ENCODE data around the gene ANKRD29. TPM values are rescaled to one million over a fixed set of nuclear protein-coding genes. Genes with fewer than 3 reads are reported as not detected.

ANKRD29 gene
- total and polyA plus RNA-seq, 3 donors from 2014 or later, result 9.1 to 23.5 (median 17.5) TPM

- no peak for DNase-seq
- 90 to 96% methylated on average over 2 of the region's 2 CpGs for WGBS, 2 donors
- H3K4me3 ChIP-seq, result no peak overlapping the region
- no peaks in the 10 kb centered on the region for H3K27me3 ChIP-seq
- no peaks in the 10 kb centered on the region for H3K9me3 ChIP-seq
- H3K36me3 ChIP-seq (ENCODE audit: low read depth, missing control alignments), result no peaks in the 10 kb centered on the region
- no peak overlapping the region for H3K27ac ChIP-seq
- intact Hi-C loops (cut with DNase I; ENCODE audit: low total_unique reads), result no loop called here
- no peaks in the 10 kb centered on the region for H3K4me1 ChIP-seq
- TF ChIP-seq POLR2A (IDR thresholded peaks at IDR 0.05) (no peak), CTCF (IDR thresholded peaks at IDR 0.05) (no peak)
These were observed 69.0 kb downstream of the ANKRD29 start for GRCh38 chr18:23593720-23594119.

- no peak for DNase-seq
- Histone ChIP-seq H3K4me3 (no peak overlapping the region), H3K36me3 (ENCODE audit: low read depth, missing control alignments) (no peaks in the 10 kb centered on the region), H3K27ac (no peak overlapping the region), H3K27me3 (no peaks in the 10 kb centered on the region), H3K9me3 (no peaks in the 10 kb centered on the region), H3K4me1 (no peaks in the 10 kb centered on the region)
- TF ChIP-seq CTCF (IDR thresholded peaks at IDR 0.05) (no peak), POLR2A (IDR thresholded peaks at IDR 0.05) (no peak)
- intact Hi-C loops (cut with DNase I; ENCODE audit: low total_unique reads), result no loop called here
- WGBS, 2 donors, result 90 to 96% methylated on average over 2 of the region's 2 CpGs
These were observed 69.8 kb downstream of the ANKRD29 start for GRCh38 chr18:23592911-23593310.

GRCh38 chr18:23591011-23591410 lies 71.7 kb downstream of the ANKRD29 start:
- Histone ChIP-seq H3K36me3 (ENCODE audit: low read depth, missing control alignments) (no peaks in the 10 kb centered on the region), H3K27ac (no peak overlapping the region), H3K4me1 (no peaks in the 10 kb centered on the region), H3K9me3 (no peaks in the 10 kb centered on the region), H3K4me3 (no peak overlapping the region), H3K27me3 (no peaks in the 10 kb centered on the region)
- TF ChIP-seq CTCF (IDR thresholded peaks at IDR 0.05) (no peak), POLR2A (IDR thresholded peaks at IDR 0.05) (no peak)
- 48 to 58% methylated on average over 1 of the region's 1 CpG for WGBS, 2 donors
- intact Hi-C loops (cut with DNase I; ENCODE audit: low total_unique reads), result no loop called here
- no peak for DNase-seq

- Histone ChIP-seq H3K4me3 (no peak overlapping the region), H3K27ac (no peak overlapping the region), H3K9me3 (no peaks in the 10 kb centered on the region), H3K36me3 (ENCODE audit: low read depth, missing control alignments) (no peaks in the 10 kb centered on the region), H3K4me1 (peaks cover 13% of the 10 kb centered on the region), H3K27me3 (no peaks in the 10 kb centered on the region)
- 74 to 77% methylated on average over 11 of the region's 11 CpGs for WGBS, 2 donors
- TF ChIP-seq CTCF (IDR thresholded peaks at IDR 0.05), result no peak
- intact Hi-C loops (cut with DNase I; ENCODE audit: low total_unique reads), result loop anchor here (5.0 kb wide), 1 partner anchor 87 kb away; the partner anchor contains the start of gene RMC1
- no peak for DNase-seq
These were observed 73.7 kb downstream of the ANKRD29 start for GRCh38 chr18:23588836-23589560.

- DNase-seq, result no peak
- intact Hi-C loops (cut with DNase I; ENCODE audit: low total_unique reads), result loop anchor here (5.0 kb wide), 1 partner anchor 85 kb away; the partner anchor contains the start of gene RMC1
- Histone ChIP-seq H3K36me3 (ENCODE audit: low read depth, missing control alignments) (no peaks in the 10 kb centered on the region), H3K4me3 (peak overlapping the region; percentile 65 to 79), H3K9me3 (no peaks in the 10 kb centered on the region), H3K27me3 (no peaks in the 10 kb centered on the region), H3K27ac (peak overlapping the region; percentile 92 to 99), H3K4me1 (peaks cover 21% of the 10 kb centered on the region)
- WGBS, 2 donors, result 18 to 27% methylated on average over 7 of the region's 7 CpGs
- TF ChIP-seq POLR2A (IDR thresholded peaks at IDR 0.05), result no peak
- no peak for TF ChIP-seq CTCF (IDR thresholded peaks at IDR 0.05)
These were observed 75.5 kb downstream of the ANKRD29 start for GRCh38 chr18:23587220-23587642.

All from testis (tissue), 3 donors.